GM12873 (cell line): ENCODE results near the gene PLPPR3.

ENCODE experiments used
- TF ChIP-seq, protein P1 (sequence below): IDR thresholded peaks from 2 replicates; pipeline ENCODE4 v1.5.1; 2012; ENCODE audit warnings: low read depth, mild to moderate bottlenecking, moderate library complexity, low read length, control low read depth; ENCODE audit not compliant: insufficient read depth; ENCODE audit errors: missing control alignments

The PLPPR3 gene

DNA sequence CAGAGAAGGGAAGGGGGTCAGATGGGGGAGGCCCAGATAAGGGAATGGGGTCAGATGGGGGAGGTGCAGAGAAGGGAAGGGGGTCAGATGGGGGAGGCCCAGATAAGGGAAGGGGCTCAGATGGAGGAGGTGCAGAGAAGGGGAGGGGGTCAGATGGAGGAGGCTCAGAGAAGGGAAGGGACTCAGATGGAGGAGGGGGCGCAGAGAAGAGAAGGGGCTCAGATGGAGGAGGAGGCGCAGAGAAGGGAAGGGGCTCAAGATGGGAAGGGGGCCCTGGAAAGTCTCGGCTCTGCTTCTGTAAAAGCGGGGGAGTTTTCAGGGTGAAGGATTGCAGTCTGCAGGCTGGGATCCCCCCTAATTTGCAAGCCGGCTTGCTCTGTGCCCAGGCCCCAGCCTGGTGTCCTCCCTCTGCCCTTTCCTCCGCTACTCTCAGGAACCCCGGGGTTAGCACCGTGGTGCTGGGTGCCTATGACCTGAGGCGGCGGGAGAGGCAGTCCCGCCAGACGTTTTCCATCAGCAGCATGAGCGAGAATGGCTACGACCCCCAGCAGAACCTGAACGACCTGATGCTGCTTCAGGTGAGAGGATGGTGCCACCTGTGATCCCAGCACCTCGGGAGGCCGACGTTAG lies 7.5 kb upstream of the PLPPR3 start:
- TF ChIP-seq, protein P1, sequence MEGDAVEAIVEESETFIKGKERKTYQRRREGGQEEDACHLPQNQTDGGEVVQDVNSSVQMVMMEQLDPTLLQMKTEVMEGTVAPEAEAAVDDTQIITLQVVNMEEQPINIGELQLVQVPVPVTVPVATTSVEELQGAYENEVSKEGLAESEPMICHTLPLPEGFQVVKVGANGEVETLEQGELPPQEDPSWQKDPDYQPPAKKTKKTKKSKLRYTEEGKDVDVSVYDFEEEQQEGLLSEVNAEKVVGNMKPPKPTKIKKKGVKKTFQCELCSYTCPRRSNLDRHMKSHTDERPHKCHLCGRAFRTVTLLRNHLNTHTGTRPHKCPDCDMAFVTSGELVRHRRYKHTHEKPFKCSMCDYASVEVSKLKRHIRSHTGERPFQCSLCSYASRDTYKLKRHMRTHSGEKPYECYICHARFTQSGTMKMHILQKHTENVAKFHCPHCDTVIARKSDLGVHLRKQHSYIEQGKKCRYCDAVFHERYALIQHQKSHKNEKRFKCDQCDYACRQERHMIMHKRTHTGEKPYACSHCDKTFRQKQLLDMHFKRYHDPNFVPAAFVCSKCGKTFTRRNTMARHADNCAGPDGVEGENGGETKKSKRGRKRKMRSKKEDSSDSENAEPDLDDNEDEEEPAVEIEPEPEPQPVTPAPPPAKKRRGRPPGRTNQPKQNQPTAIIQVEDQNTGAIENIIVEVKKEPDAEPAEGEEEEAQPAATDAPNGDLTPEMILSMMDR, result no peak

DNA sequence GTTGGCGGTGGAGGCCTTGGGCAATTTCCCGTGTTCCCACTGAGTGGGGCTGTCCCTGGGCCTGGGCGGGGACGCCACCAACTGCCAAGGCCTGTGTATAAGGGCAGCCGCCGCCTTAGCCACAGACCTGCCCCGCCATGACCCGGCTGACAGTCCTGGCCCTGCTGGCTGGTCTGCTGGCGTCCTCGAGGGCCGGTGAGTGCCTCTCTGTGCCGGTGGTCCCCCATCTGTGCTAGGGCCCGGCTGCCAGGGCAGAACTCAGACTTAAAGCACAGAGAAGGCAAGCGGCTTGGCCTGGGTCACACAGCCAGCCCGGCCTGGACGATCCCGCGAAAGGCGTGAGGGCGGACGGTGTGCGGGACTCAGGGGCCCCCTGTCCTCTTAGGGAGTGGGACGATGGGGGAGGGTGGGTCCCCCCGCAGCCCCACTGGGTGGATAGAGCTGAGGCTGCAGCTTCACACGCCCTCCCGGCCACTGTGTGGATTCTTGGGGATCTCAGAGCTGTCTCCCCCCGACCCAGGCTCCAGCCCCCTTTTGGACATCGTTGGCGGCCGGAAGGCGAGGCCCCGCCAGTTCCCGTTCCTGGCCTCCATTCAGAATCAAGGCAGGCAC lies 6.1 kb upstream of the PLPPR3 start, which contains the start of gene AZU1:
AZU1 (plus strand) TSS at position 128 of the 612 bp plus-strand sequence; CDS start at position 138, 10 bp downstream.
- TF ChIP-seq, protein P1, result no peak

DNA sequence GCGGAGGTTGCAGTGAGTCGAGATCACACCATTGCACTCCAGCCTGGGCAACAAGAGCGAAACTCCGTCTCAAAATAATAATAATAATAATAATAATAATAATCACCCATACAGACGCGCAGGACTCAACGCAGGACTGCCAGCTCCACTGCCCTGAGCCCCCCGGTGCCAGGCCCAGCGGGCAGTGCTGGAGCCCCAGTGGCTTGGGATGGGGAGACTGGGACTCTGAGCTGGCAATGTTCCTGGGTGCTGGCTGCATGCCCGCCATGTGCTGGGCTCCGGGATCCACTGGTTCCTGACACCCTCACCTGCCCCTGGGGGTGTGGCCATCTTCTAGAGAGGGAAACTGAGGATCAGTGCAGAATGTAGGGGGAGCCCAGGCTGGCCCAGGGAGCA lies 5.6 kb upstream of the PLPPR3 start:
- TF ChIP-seq, protein P1, result no peak

DNA sequence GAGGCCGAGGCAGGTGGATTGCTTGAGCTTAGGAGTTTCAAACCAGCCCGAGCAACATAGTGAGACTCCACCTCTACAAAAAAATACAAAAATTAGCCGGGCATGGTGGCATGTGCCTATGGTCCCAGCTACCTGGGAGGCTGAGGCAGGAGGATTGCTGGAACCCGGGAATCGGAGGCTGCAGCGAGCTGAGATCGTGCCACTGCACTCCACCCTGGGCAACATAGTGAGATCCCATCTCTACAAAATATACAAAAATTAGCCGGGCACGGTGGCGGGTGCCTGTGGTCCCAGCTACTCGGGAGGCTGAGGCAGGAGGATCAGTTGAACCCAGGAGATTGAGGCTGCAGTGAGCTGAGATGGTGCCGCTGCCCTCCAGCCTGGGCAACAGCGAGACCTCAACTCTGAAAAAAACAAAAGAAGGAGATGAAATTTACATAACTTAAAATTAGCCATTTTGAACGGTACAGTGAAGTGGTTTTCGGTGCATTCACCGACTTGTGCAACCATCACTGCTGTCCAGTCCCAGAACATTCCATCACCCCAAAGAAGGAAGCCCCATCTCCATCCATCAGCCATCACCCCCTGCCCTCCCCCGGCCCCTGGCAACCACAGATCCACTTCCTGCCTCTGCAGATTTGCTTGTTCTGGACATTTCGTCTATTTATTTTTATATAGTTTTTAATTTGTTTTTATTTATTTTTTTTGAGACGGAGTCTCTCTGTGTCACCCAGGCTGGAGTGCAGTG lies 4.3 kb upstream of the PLPPR3 start:
- TF ChIP-seq, protein P1, result no peak

DNA sequence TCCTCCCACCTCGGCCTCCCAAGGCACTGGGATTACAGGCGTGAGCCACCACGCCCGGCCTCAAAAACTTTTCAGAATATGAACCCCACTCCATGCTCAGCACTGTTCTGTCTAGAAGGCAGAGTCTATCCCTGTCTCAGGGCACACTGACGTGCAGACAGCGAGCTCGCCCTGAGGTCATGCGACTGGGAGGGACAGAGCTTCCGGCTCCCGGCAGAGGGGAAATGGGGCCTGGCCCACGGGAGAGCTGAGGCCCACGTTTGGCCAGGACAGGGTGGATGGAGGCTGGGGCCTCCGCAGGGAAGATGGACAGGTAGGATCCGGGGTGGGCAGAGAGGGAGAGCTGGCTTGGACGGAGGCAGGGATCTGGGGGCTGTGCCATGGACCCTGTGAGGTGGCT lies 3.1 kb upstream of the PLPPR3 start:
- TF ChIP-seq, protein P1, result no peak

DNA sequence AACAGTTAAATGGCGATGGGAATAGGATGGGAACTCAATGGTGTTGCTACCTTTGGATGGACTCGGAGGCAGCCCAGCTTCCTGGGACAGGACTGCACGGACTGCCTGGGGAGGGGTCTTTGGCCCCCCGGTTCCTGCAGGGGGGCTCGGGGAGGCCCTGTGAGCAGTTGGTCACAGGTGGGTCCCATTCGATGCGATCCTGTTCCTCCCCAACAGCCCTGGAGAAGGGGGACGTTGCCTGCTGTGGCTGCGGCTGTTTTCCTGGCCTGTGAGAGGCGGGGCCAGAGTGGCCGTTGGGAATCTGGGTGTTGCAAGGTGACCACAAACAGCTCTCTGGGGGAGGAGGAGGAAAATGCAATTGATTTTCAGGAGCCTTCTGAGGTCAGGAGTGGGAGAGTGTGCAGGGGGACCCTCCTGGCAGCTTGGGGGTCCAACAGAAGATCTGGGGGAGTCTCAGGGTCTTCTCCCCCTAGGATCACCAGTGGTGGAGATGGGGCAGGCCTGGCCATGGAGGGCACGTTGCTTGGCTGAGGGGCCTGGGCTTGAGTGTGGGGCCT lies 1.9 kb upstream of the PLPPR3 start:
- TF ChIP-seq, protein P1, result no peak
